NCI-H748 (cell line): Measurements from ENCODE around the gene ETFA.
"Not testable (repeated sequence)": the region's sequence is repeated elsewhere in the genome, so short reads cannot be mapped to it uniquely, and the experiment has no call there.

Experiments
- DNase-seq: peaks from one replicate; lab custom pipeline; 2025; ENCODE audit not compliant: unreplicated experiment; lab: John Stamatoyannopoulos, UW

The ETFA gene

GRCh38 chr15:76327191-76328105, 16.2 kb upstream of the ETFA start:
- no peak for DNase-seq

GRCh38 chr15:76325704-76326103, 14.4 kb upstream of the ETFA start:
- no peak for DNase-seq

GRCh38 chr15:76324066-76324465, 12.8 kb upstream of the ETFA start:
- DNase-seq, result no peak

GRCh38 chr15:76321602-76322001, 10.3 kb upstream of the ETFA start:
- DNase-seq, result no peak

- peak; percentile 14 for DNase-seq
These were observed 9.9 kb upstream of the ETFA start for GRCh38 chr15:76321171-76321570.

GRCh38 chr15:76320012-76320411, 8.7 kb upstream of the ETFA start:
- DNase-seq, result no peak

GRCh38 chr15:76313731-76314130, 2.5 kb upstream of the ETFA start:
- no peak for DNase-seq

GRCh38 chr15:76313175-76313567, 1.9 kb upstream of the ETFA start:
- not testable (repeated sequence) for DNase-seq

GRCh38 chr15:76312540-76313174, 1.4 kb upstream of the ETFA start:
- no peak for DNase-seq

- DNase-seq, result peak; percentile 28
These were observed 682 bp downstream of the ETFA start for GRCh38 chr15:76310475-76311099.

- DNase-seq, result no peak
These were observed 1.5 kb downstream of the ETFA start for GRCh38 chr15:76309601-76310330.

- no peak for DNase-seq
These were observed 7.4 kb downstream of the ETFA start for GRCh38 chr15:76303909-76304308.

GRCh38 chr15:76299786-76300185, 11.5 kb downstream of the ETFA start:
- DNase-seq, result no peak

GRCh38 chr15:76298986-76299385, 12.3 kb downstream of the ETFA start:
- DNase-seq, result no peak

GRCh38 chr15:76297951-76298350, 13.3 kb downstream of the ETFA start:
- not testable (repeated sequence) for DNase-seq

GRCh38 chr15:76296849-76297248, 14.4 kb downstream of the ETFA start:
- no peak for DNase-seq

GRCh38 chr15:76294463-76294862, 16.8 kb downstream of the ETFA start:
- not testable (repeated sequence) for DNase-seq

GRCh38 chr15:76293361-76293760, 17.9 kb downstream of the ETFA start:
- DNase-seq, result no peak

GRCh38 chr15:76289582-76289981, 21.7 kb downstream of the ETFA start:
- DNase-seq, result no peak

- no peak for DNase-seq
These were observed 24.9 kb downstream of the ETFA start for GRCh38 chr15:76286271-76286879.
